MM.1S (cell line): Measurements from ENCODE around the gene PHF24.

ENCODE experiments used
- EZH2 ChIP-seq: fragments of 300-600 bp; sonication (generic); optimal IDR thresholded peaks from 2 replicates; pipeline ENCODE3; 2017; ENCODE audit warnings: low read depth, mild to moderate bottlenecking, antibody characterized with exemption, low read length, mixed read lengths
- EZH2phosphoT487 ChIP-seq: fragments of 300-600 bp; sonication (generic); IDR thresholded peaks from 2 replicates; pipeline ENCODE4 v1.6.1; 2018; ENCODE audit warnings: antibody characterized with exemption, low read length
- TF ChIP-seq, protein P1 (sequence below): fragments of 300-600 bp; sonication (generic); IDR thresholded peaks from 2 replicates; pipeline ENCODE4 v1.5.1; 2016; ENCODE audit warnings: antibody characterized with exemption, low read length, mixed read lengths

DNA sequence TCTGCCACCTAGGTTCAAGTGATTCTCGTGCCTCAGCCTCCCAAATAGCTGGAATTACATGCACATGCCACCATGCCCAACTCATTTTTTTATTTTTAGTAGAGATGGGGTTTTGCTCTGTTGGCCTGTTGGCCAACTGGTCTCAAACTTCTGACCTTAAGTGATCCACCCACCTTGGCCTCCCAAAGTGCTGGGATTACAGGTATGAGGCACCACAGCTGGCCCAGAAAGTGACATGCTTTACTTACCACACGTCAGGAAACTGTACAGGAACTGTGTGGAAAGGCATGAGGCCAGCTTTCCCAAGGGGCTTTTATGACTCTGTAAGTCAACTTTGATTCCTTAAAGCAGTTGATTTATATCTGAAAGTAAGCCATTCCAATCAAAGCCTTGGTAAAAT, 56.4 kb downstream of the PHF24 start:
- no peak for TF ChIP-seq EZH2
- TF ChIP-seq, protein P1, sequence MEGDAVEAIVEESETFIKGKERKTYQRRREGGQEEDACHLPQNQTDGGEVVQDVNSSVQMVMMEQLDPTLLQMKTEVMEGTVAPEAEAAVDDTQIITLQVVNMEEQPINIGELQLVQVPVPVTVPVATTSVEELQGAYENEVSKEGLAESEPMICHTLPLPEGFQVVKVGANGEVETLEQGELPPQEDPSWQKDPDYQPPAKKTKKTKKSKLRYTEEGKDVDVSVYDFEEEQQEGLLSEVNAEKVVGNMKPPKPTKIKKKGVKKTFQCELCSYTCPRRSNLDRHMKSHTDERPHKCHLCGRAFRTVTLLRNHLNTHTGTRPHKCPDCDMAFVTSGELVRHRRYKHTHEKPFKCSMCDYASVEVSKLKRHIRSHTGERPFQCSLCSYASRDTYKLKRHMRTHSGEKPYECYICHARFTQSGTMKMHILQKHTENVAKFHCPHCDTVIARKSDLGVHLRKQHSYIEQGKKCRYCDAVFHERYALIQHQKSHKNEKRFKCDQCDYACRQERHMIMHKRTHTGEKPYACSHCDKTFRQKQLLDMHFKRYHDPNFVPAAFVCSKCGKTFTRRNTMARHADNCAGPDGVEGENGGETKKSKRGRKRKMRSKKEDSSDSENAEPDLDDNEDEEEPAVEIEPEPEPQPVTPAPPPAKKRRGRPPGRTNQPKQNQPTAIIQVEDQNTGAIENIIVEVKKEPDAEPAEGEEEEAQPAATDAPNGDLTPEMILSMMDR: no peak
- no peak for TF ChIP-seq EZH2phosphoT487
